OCI-LY3 (cell line): ENCODE results near the gene TTLL11.

Source experiments
- H2AFZ ChIP-seq: fragments of 200-600, 300-600 bp; shearing (Covaris generic); 2 replicates; pipeline ENCODE4 v1.6.0; 2014; ENCODE audit warnings: antibody characterized with exemption, low read depth, low read length
- H3K27ac ChIP-seq: fragments of 200-600, 300-600 bp; sonication (generic); 2 replicates; pipeline ENCODE4 v1.5.1; 2014; ENCODE audit warnings: mild to moderate bottlenecking, low read length, moderate library complexity, mixed read lengths
- H3K27me3 ChIP-seq: fragments of 200-600, 300-600 bp; sonication (generic); 2 replicates; pipeline ENCODE4 v1.6.1; 2014; ENCODE audit warnings: low read depth, low read length, mixed read lengths
- H3K36me3 ChIP-seq: fragments of 200-600, 300-600 bp; sonication (generic); replicated peaks from 2 replicates; pipeline ENCODE3; 2014; ENCODE audit warnings: low read depth, low read length, mixed read lengths
- H3K4me1 ChIP-seq: fragments of 300-600, 200-600 bp; sonication (generic); 2 replicates; pipeline ENCODE4 v1.6.1; 2014; ENCODE audit warnings: low read length, mixed read lengths
- H3K4me2 ChIP-seq: fragments of 200-600, 300-600 bp; sonication (generic); 2 replicates; pipeline ENCODE4 v1.6.1; 2014; ENCODE audit warnings: low read length, mixed read lengths
- H3K4me3 ChIP-seq: fragments of 300-600, 200-600 bp; sonication (generic); 2 replicates; pipeline ENCODE4 v1.5.1; 2014; ENCODE audit warnings: antibody characterized with exemption, mild to moderate bottlenecking, low read length, moderate library complexity
- H3K79me2 ChIP-seq: fragments of 300-600, 200-600 bp; shearing (Covaris generic); 2 replicates; pipeline ENCODE4 v1.6.1; 2014; ENCODE audit warnings: mild to moderate bottlenecking, low read length, mixed read lengths
- H3K9ac ChIP-seq: fragments of 300-600, 200-600 bp; shearing (Covaris generic); 2 replicates; pipeline ENCODE4 v1.6.0; 2014; ENCODE audit warnings: mild to moderate bottlenecking, low read length, moderate library complexity
- H3K9me3 ChIP-seq: fragments of 200-600, 300-600 bp; shearing (Covaris generic); 2 replicates; pipeline ENCODE4 v1.6.1; 2014; ENCODE audit warnings: low read length, mixed read lengths; ENCODE audit not compliant: insufficient read depth
- H4K20me1 ChIP-seq: fragments of 200-600, 300-600 bp; sonication (generic); 2 replicates; pipeline ENCODE4 v1.6.1; 2016; ENCODE audit warnings: low read length, mixed read lengths; ENCODE audit not compliant: insufficient read depth
- CTCF ChIP-seq: fragments of 200-600, 300-600 bp; sonication (generic); IDR thresholded peaks from 2 replicates; pipeline ENCODE4 v1.5.1; 2014; ENCODE audit warnings: antibody characterized with exemption, low read length, low read depth
- EZH2phosphoT487 ChIP-seq: fragments of 200-600 bp; shearing (Covaris generic); IDR thresholded peaks from 2 replicates; pipeline ENCODE4 v1.6.1; 2018; ENCODE audit warnings: antibody characterized with exemption, mixed run types, low read depth

TTLL11 gene

GRCh38 chr9:122095010-122095767 is 2.1 kb upstream of the TTLL11 start:
- TF ChIP-seq EZH2phosphoT487 (no peak), CTCF (peak; percentile 77)
- peaks cover 37% of the 10 kb centered on the region for H3K27me3 ChIP-seq
- peak overlapping the region; percentile 74 for H3K4me2 ChIP-seq
- peaks cover 17% of the 10 kb centered on the region for H3K4me1 ChIP-seq
- no peaks in the 10 kb centered on the region for H4K20me1 ChIP-seq
- peaks cover 22% of the 10 kb centered on the region for H3K79me2 ChIP-seq
- peak overlapping the region; percentile 36; the same call in 1 of the 2 replicates for H2AFZ ChIP-seq
- peak overlapping the region; percentile 49 for H3K4me3 ChIP-seq
- H3K9ac ChIP-seq, result no peak overlapping the region
- H3K9me3 ChIP-seq, result no peaks in the 10 kb centered on the region
- no peak overlapping the region for H3K27ac ChIP-seq
- H3K36me3 ChIP-seq, result no peaks in the 10 kb centered on the region

- H3K9me3 ChIP-seq, result no peaks in the 10 kb centered on the region
- peak overlapping the region; percentile 93 for H3K4me3 ChIP-seq
- H3K79me2 ChIP-seq, result peaks cover 22% of the 10 kb centered on the region
- H3K9ac ChIP-seq, result peak overlapping the region; percentile 62
- peak overlapping the region; percentile 76 for H3K4me2 ChIP-seq
- H3K27ac ChIP-seq, result no peak overlapping the region
- no peak overlapping the region for H2AFZ ChIP-seq
- peaks cover 16% of the 10 kb centered on the region; the same call in 1 of the 2 replicates for H3K27me3 ChIP-seq
- H4K20me1 ChIP-seq, result no peaks in the 10 kb centered on the region
- TF ChIP-seq CTCF (no peak), EZH2phosphoT487 (no peak)
- peaks cover 34% of the 10 kb centered on the region for H3K4me1 ChIP-seq
- no peaks in the 10 kb centered on the region for H3K36me3 ChIP-seq
These were observed 1.2 kb downstream of the TTLL11 start for GRCh38 chr9:122091682-122092592.

- no peak for TF ChIP-seq CTCF
- no peak for TF ChIP-seq EZH2phosphoT487
- Histone ChIP-seq H3K79me2 (peaks cover 22% of the 10 kb centered on the region), H3K27ac (no peak overlapping the region), H2AFZ (no peak overlapping the region), H3K4me3 (no peak overlapping the region), H3K4me2 (no peak overlapping the region), H3K36me3 (no peaks in the 10 kb centered on the region), H3K9ac (no peak overlapping the region), H4K20me1 (no peaks in the 10 kb centered on the region), H3K9me3 (no peaks in the 10 kb centered on the region), H3K27me3 (peaks cover 9% of the 10 kb centered on the region; the same call in 1 of the 2 replicates), H3K4me1 (peaks cover 34% of the 10 kb centered on the region)
These were observed 2.1 kb downstream of the TTLL11 start for GRCh38 chr9:122090981-122091380.

GRCh38 chr9:122090287-122090883 is 2.7 kb downstream of the TTLL11 start:
- TF ChIP-seq EZH2phosphoT487, result no peak
- no peak for TF ChIP-seq CTCF
- no peak overlapping the region for H3K9ac ChIP-seq
- H3K79me2 ChIP-seq, result peaks cover 22% of the 10 kb centered on the region
- H3K36me3 ChIP-seq, result no peaks in the 10 kb centered on the region
- peaks cover 34% of the 10 kb centered on the region for H3K4me1 ChIP-seq
- no peaks in the 10 kb centered on the region for H3K9me3 ChIP-seq
- no peak overlapping the region for H3K4me2 ChIP-seq
- no peaks in the 10 kb centered on the region for H4K20me1 ChIP-seq
- H2AFZ ChIP-seq, result no peak overlapping the region
- peaks cover 9% of the 10 kb centered on the region; the same call in 1 of the 2 replicates for H3K27me3 ChIP-seq
- H3K4me3 ChIP-seq, result no peak overlapping the region
- no peak overlapping the region for H3K27ac ChIP-seq
